OCI-LY3 (cell line): ENCODE data around the gene CELF1.
A peak's percentile ranks its signal among the peaks of the same experiment; 100 is the strongest.

Experiments
- H2AFZ ChIP-seq: fragments of 200-600, 300-600 bp; shearing (Covaris generic); 2 replicates; pipeline ENCODE4 v1.6.0; 2014; ENCODE audit warnings: antibody characterized with exemption, low read depth, low read length
- H3K27ac ChIP-seq: fragments of 200-600, 300-600 bp; sonication (generic); 2 replicates; pipeline ENCODE4 v1.5.1; 2014; ENCODE audit warnings: mild to moderate bottlenecking, low read length, moderate library complexity, mixed read lengths
- H3K27me3 ChIP-seq: fragments of 200-600, 300-600 bp; sonication (generic); 2 replicates; pipeline ENCODE4 v1.6.1; 2014; ENCODE audit warnings: low read depth, low read length, mixed read lengths
- H3K36me3 ChIP-seq: fragments of 200-600, 300-600 bp; sonication (generic); replicated peaks from 2 replicates; pipeline ENCODE3; 2014; ENCODE audit warnings: low read depth, low read length, mixed read lengths
- H3K4me1 ChIP-seq: fragments of 300-600, 200-600 bp; sonication (generic); 2 replicates; pipeline ENCODE4 v1.6.1; 2014; ENCODE audit warnings: low read length, mixed read lengths
- H3K4me2 ChIP-seq: fragments of 200-600, 300-600 bp; sonication (generic); 2 replicates; pipeline ENCODE4 v1.6.1; 2014; ENCODE audit warnings: low read length, mixed read lengths
- H3K4me3 ChIP-seq: fragments of 300-600, 200-600 bp; sonication (generic); 2 replicates; pipeline ENCODE4 v1.5.1; 2014; ENCODE audit warnings: antibody characterized with exemption, mild to moderate bottlenecking, low read length, moderate library complexity
- H3K79me2 ChIP-seq: fragments of 300-600, 200-600 bp; shearing (Covaris generic); 2 replicates; pipeline ENCODE4 v1.6.1; 2014; ENCODE audit warnings: mild to moderate bottlenecking, low read length, mixed read lengths
- H3K9ac ChIP-seq: fragments of 300-600, 200-600 bp; shearing (Covaris generic); 2 replicates; pipeline ENCODE4 v1.6.0; 2014; ENCODE audit warnings: mild to moderate bottlenecking, low read length, moderate library complexity
- H3K9me3 ChIP-seq: fragments of 200-600, 300-600 bp; shearing (Covaris generic); 2 replicates; pipeline ENCODE4 v1.6.1; 2014; ENCODE audit warnings: low read length, mixed read lengths; ENCODE audit not compliant: insufficient read depth
- H4K20me1 ChIP-seq: fragments of 200-600, 300-600 bp; sonication (generic); 2 replicates; pipeline ENCODE4 v1.6.1; 2016; ENCODE audit warnings: low read length, mixed read lengths; ENCODE audit not compliant: insufficient read depth
- EZH2phosphoT487 ChIP-seq: fragments of 200-600 bp; shearing (Covaris generic); IDR thresholded peaks from 2 replicates; pipeline ENCODE4 v1.6.1; 2018; ENCODE audit warnings: antibody characterized with exemption, mixed run types, low read depth
- TF ChIP-seq, protein P1 (sequence below): fragments of 200-600, 300-600 bp; sonication (generic); IDR thresholded peaks from 2 replicates; pipeline ENCODE4 v1.5.1; 2014; ENCODE audit warnings: antibody characterized with exemption, low read length, low read depth

CELF1 gene

DNA sequence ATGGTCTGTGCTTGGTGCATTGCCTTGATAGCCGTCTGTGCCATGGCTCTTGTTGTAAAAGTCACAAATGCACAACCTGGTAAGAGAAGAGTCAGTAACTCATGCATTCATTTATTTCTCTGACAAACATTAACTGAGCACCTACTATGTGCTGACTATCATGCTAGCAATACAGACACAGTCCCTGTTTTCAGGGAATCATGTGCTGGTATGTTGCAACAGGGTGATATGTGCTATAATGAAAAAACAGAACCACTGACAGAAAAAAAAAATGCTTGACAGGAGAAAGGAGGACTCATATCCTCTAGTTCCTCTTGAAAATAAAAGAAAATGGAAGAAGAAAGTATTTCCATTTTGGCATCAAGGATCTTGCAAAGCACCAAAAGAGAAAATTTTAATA lies 69.5 kb downstream of the CELF1 start:
- no peaks in the 10 kb centered on the region for H3K9me3 ChIP-seq
- no peaks in the 10 kb centered on the region for H3K27me3 ChIP-seq
- peaks cover 60% of the 10 kb centered on the region for H3K79me2 ChIP-seq
- no peak overlapping the region for H3K4me2 ChIP-seq
- peaks cover 30% of the 10 kb centered on the region for H3K4me1 ChIP-seq
- H4K20me1 ChIP-seq = 0 out of 2 replicates have a peak, but pooled peaks cover 1% of the 10 kb centered on the region
- H3K27ac ChIP-seq = no peak overlapping the region
- no peak overlapping the region for H2AFZ ChIP-seq
- TF ChIP-seq EZH2phosphoT487 = no peak
- TF ChIP-seq, protein P1, sequence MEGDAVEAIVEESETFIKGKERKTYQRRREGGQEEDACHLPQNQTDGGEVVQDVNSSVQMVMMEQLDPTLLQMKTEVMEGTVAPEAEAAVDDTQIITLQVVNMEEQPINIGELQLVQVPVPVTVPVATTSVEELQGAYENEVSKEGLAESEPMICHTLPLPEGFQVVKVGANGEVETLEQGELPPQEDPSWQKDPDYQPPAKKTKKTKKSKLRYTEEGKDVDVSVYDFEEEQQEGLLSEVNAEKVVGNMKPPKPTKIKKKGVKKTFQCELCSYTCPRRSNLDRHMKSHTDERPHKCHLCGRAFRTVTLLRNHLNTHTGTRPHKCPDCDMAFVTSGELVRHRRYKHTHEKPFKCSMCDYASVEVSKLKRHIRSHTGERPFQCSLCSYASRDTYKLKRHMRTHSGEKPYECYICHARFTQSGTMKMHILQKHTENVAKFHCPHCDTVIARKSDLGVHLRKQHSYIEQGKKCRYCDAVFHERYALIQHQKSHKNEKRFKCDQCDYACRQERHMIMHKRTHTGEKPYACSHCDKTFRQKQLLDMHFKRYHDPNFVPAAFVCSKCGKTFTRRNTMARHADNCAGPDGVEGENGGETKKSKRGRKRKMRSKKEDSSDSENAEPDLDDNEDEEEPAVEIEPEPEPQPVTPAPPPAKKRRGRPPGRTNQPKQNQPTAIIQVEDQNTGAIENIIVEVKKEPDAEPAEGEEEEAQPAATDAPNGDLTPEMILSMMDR = no peak
- no peak overlapping the region for H3K9ac ChIP-seq
- peaks cover 81% of the 10 kb centered on the region for H3K36me3 ChIP-seq
- H3K4me3 ChIP-seq = no peak overlapping the region

DNA sequence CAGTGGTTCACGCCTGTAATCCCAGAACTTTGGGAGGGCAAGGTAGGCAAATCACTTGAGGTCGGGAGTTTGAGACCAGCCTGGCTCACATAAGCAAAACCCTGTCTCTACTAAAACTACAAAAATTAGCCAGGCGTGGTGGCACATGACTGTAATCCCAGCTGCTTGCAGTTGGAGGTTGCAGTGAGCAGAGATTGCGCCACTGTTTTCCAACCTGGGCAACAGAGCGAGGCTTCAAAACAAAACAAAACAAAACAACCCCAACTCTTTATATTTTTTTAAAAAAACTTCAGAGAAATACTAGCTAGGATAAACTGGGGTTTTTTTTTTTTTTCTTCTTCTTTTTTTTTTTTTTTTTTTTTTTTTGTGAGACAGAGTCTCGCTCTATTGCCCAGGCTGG lies 72.2 kb downstream of the CELF1 start:
- no peak overlapping the region for H3K9ac ChIP-seq
- H3K9me3 ChIP-seq = no peaks in the 10 kb centered on the region
- peaks cover 50% of the 10 kb centered on the region for H3K4me1 ChIP-seq
- H3K27ac ChIP-seq = peak overlapping the region; percentile 58
- H3K4me3 ChIP-seq = no peak overlapping the region
- peaks cover 67% of the 10 kb centered on the region for H3K79me2 ChIP-seq
- H3K4me2 ChIP-seq = no peak overlapping the region
- peaks cover 79% of the 10 kb centered on the region for H3K36me3 ChIP-seq
- H4K20me1 ChIP-seq = peaks cover 18% of the 10 kb centered on the region
- TF ChIP-seq, protein P1 = no peak
- no peak overlapping the region for H2AFZ ChIP-seq
- H3K27me3 ChIP-seq = no peaks in the 10 kb centered on the region

DNA sequence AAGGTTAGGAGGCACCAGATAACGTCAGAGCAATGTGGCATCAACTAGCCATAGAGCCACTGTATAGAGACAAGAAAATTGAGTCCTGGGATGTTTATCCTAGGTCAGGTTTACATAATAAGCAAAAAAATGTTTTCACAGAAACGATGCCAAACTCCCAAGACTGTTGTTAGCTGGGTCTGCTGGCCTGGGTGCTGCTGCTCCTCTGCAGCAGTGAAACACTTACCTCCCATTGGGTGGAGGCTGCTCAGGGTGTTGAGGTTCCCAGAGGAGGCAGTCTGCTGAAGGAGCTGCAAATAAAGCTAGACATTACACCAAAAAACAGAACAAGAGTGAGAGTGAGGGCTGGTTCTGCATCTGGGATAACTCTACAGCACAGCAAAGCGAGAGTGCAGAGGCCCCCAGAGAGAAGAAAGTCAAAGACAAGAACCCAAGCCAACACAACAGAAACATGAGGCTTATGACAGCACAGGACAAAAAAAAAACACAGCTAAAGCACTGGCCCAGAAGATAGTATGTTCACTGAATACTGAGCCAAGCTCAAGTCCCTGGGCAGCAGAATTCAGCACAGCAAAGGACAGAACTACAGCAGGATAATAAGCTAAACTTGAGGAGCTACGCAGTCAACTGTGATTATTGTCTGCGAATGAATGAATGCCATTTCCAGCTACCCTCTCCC lies 74.1 kb downstream of the CELF1 start:
- H3K36me3 ChIP-seq = peaks cover 81% of the 10 kb centered on the region

DNA sequence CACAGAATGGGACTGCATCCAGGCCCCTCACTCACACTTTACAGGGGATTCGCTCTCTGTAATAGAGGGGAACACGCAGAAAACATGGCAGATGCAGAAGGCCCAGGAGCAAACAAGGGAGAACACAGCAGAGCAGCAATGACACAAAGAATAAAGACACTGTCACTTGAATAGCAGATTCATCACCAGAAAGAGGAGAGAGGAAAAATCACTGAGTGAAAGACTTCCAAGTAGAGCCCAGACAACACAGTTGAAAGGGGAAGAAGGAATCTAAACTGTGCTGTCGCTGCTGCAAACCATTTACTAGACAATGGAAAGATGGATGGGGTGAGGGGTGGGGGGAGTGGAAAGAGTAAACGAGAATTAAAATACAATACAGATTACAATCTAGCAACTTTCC lies 75.2 kb downstream of the CELF1 start:
- Histone ChIP-seq H2AFZ (no peak overlapping the region), H3K4me2 (peak overlapping the region; percentile 71), H4K20me1 (peaks cover 18% of the 10 kb centered on the region), H3K27ac (peak overlapping the region; percentile 89), H3K36me3 (peaks cover 79% of the 10 kb centered on the region), H3K9me3 (no peaks in the 10 kb centered on the region), H3K79me2 (peaks cover 74% of the 10 kb centered on the region), H3K4me1 (peaks cover 50% of the 10 kb centered on the region), H3K9ac (peak overlapping the region; percentile 36; the same call in 1 of the 2 replicates), H3K4me3 (peak overlapping the region; percentile 49), H3K27me3 (no peaks in the 10 kb centered on the region)
- TF ChIP-seq, protein P1 = no peak
- TF ChIP-seq EZH2phosphoT487 = no peak

More for the DNA sequence above, 74.1 kb downstream of the CELF1 start:
- H4K20me1 ChIP-seq = peaks cover 18% of the 10 kb centered on the region
- TF ChIP-seq, protein P1 = no peak
- no peak for TF ChIP-seq EZH2phosphoT487
- peaks cover 74% of the 10 kb centered on the region for H3K79me2 ChIP-seq
- H3K4me3 ChIP-seq = no peak overlapping the region
- no peaks in the 10 kb centered on the region for H3K27me3 ChIP-seq
- H3K27ac ChIP-seq = peak overlapping the region; percentile 89
- H2AFZ ChIP-seq = no peak overlapping the region
- peaks cover 50% of the 10 kb centered on the region for H3K4me1 ChIP-seq
- H3K4me2 ChIP-seq = peak overlapping the region; percentile 71
- no peaks in the 10 kb centered on the region for H3K9me3 ChIP-seq
- H3K9ac ChIP-seq = no peak overlapping the region
